ENCODE results near the gene GPC5. TPM values are rescaled to one million over a fixed set of nuclear protein-coding genes. Genes with fewer than 3 reads are reported as not detected.

GPC5 gene
- total RNA-seq, 4 donors from 2014 or later: 0.24 to 30.8 (median 1.8) TPM; not detected in 1

DNA sequence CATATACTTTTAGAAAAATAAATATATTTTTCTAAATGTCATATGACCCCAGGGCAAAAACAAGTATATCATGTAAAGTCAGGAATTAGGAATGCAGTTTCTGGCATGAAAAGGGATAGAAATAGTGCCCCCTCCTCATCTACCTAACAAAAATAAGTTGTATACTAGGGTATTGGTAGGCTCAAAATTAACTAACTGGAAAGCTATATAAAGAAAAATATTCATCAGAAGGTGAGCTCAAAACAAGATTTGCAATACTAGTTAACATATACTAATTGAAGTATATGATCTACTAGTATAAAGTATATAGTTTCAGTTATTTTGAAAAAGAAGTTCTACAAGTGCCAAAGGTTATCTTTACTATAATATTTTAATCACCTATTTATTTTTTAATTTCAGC lies 200.2 kb downstream of the GPC5 start:
- no peaks in the 10 kb centered on the region for H3K4me1 ChIP-seq
- no peak overlapping the region for H3K4me3 ChIP-seq
- intact Hi-C loops (cut with DNase I; ENCODE audit: low total_unique reads): no loop called here
- H3K27ac ChIP-seq: no peak overlapping the region
- no peak for DNase-seq
- H3K36me3 ChIP-seq: no peaks in the 10 kb centered on the region
- no peaks in the 10 kb centered on the region for H3K9me3 ChIP-seq
- TF ChIP-seq, protein P1, sequence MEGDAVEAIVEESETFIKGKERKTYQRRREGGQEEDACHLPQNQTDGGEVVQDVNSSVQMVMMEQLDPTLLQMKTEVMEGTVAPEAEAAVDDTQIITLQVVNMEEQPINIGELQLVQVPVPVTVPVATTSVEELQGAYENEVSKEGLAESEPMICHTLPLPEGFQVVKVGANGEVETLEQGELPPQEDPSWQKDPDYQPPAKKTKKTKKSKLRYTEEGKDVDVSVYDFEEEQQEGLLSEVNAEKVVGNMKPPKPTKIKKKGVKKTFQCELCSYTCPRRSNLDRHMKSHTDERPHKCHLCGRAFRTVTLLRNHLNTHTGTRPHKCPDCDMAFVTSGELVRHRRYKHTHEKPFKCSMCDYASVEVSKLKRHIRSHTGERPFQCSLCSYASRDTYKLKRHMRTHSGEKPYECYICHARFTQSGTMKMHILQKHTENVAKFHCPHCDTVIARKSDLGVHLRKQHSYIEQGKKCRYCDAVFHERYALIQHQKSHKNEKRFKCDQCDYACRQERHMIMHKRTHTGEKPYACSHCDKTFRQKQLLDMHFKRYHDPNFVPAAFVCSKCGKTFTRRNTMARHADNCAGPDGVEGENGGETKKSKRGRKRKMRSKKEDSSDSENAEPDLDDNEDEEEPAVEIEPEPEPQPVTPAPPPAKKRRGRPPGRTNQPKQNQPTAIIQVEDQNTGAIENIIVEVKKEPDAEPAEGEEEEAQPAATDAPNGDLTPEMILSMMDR (IDR thresholded peaks at IDR 0.05): no peak
- no peak for TF ChIP-seq POLR2A (IDR thresholded peaks at IDR 0.05)
- H3K27me3 ChIP-seq: no peaks in the 10 kb centered on the region

GRCh38 chr13:91601273-91601672 lies 202.9 kb downstream of the GPC5 start:
- intact Hi-C loops (cut with DNase I; ENCODE audit: low total_unique reads): no loop called here
- no peaks in the 10 kb centered on the region for H3K9me3 ChIP-seq
- H3K27me3 ChIP-seq: no peaks in the 10 kb centered on the region
- no peak overlapping the region for H3K27ac ChIP-seq
- no peak for DNase-seq
- H3K36me3 ChIP-seq: no peaks in the 10 kb centered on the region
- H3K4me3 ChIP-seq: no peak overlapping the region
- H3K4me1 ChIP-seq: no peaks in the 10 kb centered on the region
- no peak for TF ChIP-seq POLR2A (IDR thresholded peaks at IDR 0.05)
- TF ChIP-seq, protein P1 (IDR thresholded peaks at IDR 0.05): no peak

GRCh38 chr13:91601807-91602206 lies 203.4 kb downstream of the GPC5 start:
- no peak for DNase-seq
- intact Hi-C loops (cut with DNase I; ENCODE audit: low total_unique reads): no loop called here

GRCh38 chr13:91609353-91609752 lies 210.9 kb downstream of the GPC5 start:
- Histone ChIP-seq H3K4me1 (no peaks in the 10 kb centered on the region), H3K9me3 (no peaks in the 10 kb centered on the region), H3K36me3 (no peaks in the 10 kb centered on the region), H3K27me3 (no peaks in the 10 kb centered on the region), H3K27ac (no peak overlapping the region), H3K4me3 (no peak overlapping the region)
- no peak for TF ChIP-seq POLR2A (IDR thresholded peaks at IDR 0.05)
- TF ChIP-seq, protein P1 (IDR thresholded peaks at IDR 0.05): no peak
- intact Hi-C loops (cut with DNase I; ENCODE audit: low total_unique reads): no loop called here
- no peak for DNase-seq

More at GRCh38 chr13:91601807-91602206, 203.4 kb downstream of the GPC5 start:
- TF ChIP-seq, protein P1 (IDR thresholded peaks at IDR 0.05): no peak
- no peak for TF ChIP-seq POLR2A (IDR thresholded peaks at IDR 0.05)
- Histone ChIP-seq H3K4me3 (no peak overlapping the region), H3K27ac (no peak overlapping the region), H3K4me1 (no peaks in the 10 kb centered on the region), H3K9me3 (no peaks in the 10 kb centered on the region), H3K27me3 (no peaks in the 10 kb centered on the region), H3K36me3 (no peaks in the 10 kb centered on the region)

DNA sequence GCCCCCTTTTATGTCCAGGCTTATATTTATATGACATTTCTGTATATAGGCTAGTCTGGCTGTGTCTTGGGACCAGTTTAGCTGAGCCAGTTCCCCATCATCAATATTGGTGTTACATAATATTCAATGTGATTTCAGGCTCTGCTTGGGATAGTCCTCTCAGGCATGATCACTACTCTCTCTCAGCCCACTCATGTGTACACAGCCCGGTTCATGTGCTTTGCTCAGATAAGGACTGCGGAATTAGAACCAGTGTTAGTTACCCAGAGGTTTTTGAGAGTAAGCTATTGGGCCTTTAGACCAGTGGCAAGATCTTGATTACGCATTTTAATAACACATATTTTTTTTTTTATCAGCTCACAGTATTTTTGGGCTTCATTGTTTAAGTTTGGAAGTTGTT lies 219.9 kb downstream of the GPC5 start:
- no peaks in the 10 kb centered on the region for H3K4me1 ChIP-seq
- H3K27ac ChIP-seq: no peak overlapping the region
- no peak for DNase-seq
- no peaks in the 10 kb centered on the region for H3K27me3 ChIP-seq
- TF ChIP-seq, protein P1 (IDR thresholded peaks at IDR 0.05): no peak
- TF ChIP-seq POLR2A (IDR thresholded peaks at IDR 0.05): no peak
- no peaks in the 10 kb centered on the region for H3K36me3 ChIP-seq
- H3K4me3 ChIP-seq: no peak overlapping the region
- no peaks in the 10 kb centered on the region for H3K9me3 ChIP-seq
- intact Hi-C loops (cut with DNase I; ENCODE audit: low total_unique reads): no loop called here

Data from uterus (tissue), 4 donors.